Prostate gland (tissue), 2 donors: ENCODE data around the gene CEACAM19.

Experiments used
- CTCF ChIP-seq, 4 experiments: fragments of 200-600 bp in 2 of 4; fragments of 450-650 bp in 2 of 4; sonication (generic) in 2 of 4; IDR thresholded peaks; 1 replicate in 3 of 4; 2 replicates in 1 of 4; pipeline ENCODE4 v1.5.1; 2016 to 2019; ENCODE audit warnings: antibody characterized with exemption in 4 of 4, mild to moderate bottlenecking in 2 of 4, moderate library complexity in 2 of 4
- POLR2AphosphoS5 ChIP-seq: sonication (generic); formaldehyde crosslinking; IDR thresholded peaks from one replicate; pipeline ENCODE4 v1.6.1; 2017; ENCODE audit warnings: antibody characterized with exemption

GRCh38 chr19:44647144-44647543 is 24.1 kb upstream of the CEACAM19 start:
- TF ChIP-seq POLR2AphosphoS5 (no peak), CTCF (IDR thresholded peaks at IDR 0.05) (no peak)
